ENCODE measurements around the gene CACNA2D3. TPM values are rescaled to one million over a fixed set of nuclear protein-coding genes. Genes with fewer than 3 reads are reported as not detected.

The CACNA2D3 gene
- total and polyA plus RNA-seq, 12 donors: 0.51 to 43.5 (median 19.3) TPM

GRCh38 chr3:54185740-54186139, 63.4 kb downstream of the CACNA2D3 start:
- H3K4me3 ChIP-seq: no peak overlapping the region
- no peaks in the 10 kb centered on the region for H3K4me1 ChIP-seq
- ATAC-seq (no peak), DNase-seq (no peak)
- no peak overlapping the region for H3K27ac ChIP-seq
- no peaks in the 10 kb centered on the region for H3K36me3 ChIP-seq
- TF ChIP-seq CTCF (IDR thresholded peaks at IDR 0.05): no peak
- intact Hi-C loops (cut with DNase I): no loop called here
- no peaks in the 10 kb centered on the region for H3K27me3 ChIP-seq
- no peaks in the 10 kb centered on the region for H3K9me3 ChIP-seq

GRCh38 chr3:54188176-54188791, 65.9 kb downstream of the CACNA2D3 start:
- Histone ChIP-seq H3K4me1 (no peaks in the 10 kb centered on the region), H3K4me3 (no peak overlapping the region), H3K27me3 (no peaks in the 10 kb centered on the region), H3K9me3 (no peaks in the 10 kb centered on the region), H3K36me3 (no peaks in the 10 kb centered on the region), H3K27ac (no peak overlapping the region)
- intact Hi-C loops (cut with DNase I): no loop called here
- 45 to 52% methylated on average over 6 of the region's 6 CpGs for WGBS, 2 donors
- DNase-seq: peak in 1 of 2 donors; percentile 40
- ATAC-seq: peak in 4 of 8 donors; percentile 56 to 66 (median 60)
- TF ChIP-seq CTCF (IDR thresholded peaks at IDR 0.05): no peak

- no peaks in the 10 kb centered on the region for H3K4me1 ChIP-seq
- intact Hi-C loops (cut with DNase I): no loop called here
- ATAC-seq (no peak), DNase-seq (no peak)
- WGBS, 2 donors: 73 to 81% methylated on average over 4 of the region's 4 CpGs
- H3K9me3 ChIP-seq: no peaks in the 10 kb centered on the region
- no peaks in the 10 kb centered on the region for H3K36me3 ChIP-seq
- TF ChIP-seq CTCF (IDR thresholded peaks at IDR 0.05): no peak
- H3K4me3 ChIP-seq: no peak overlapping the region
- no peaks in the 10 kb centered on the region for H3K27me3 ChIP-seq
- no peak overlapping the region for H3K27ac ChIP-seq
Measured at GRCh38 chr3:54191220-54191619, 68.9 kb downstream of the CACNA2D3 start.

- Histone ChIP-seq H3K27me3 (no peaks in the 10 kb centered on the region), H3K36me3 (no peaks in the 10 kb centered on the region), H3K9me3 (no peaks in the 10 kb centered on the region), H3K4me1 (no peaks in the 10 kb centered on the region), H3K27ac (no peak overlapping the region), H3K4me3 (no peak overlapping the region)
- TF ChIP-seq CTCF (IDR thresholded peaks at IDR 0.05): no peak
- no peak for DNase-seq
- ATAC-seq: no peak
- 30 to 48% methylated on average over 1 of the region's 1 CpG for WGBS, 2 donors
- intact Hi-C loops (cut with DNase I): no loop called here
Measured at GRCh38 chr3:54192026-54192425, 69.7 kb downstream of the CACNA2D3 start.
